Tibial nerve (tissue), 3 donors: ENCODE results near the gene CXCL8.

Experiments
- POLR2A ChIP-seq, 2 donors: fragments of 450-650 bp; IDR thresholded peaks; one replicate each; pipeline ENCODE4 v1.6.1; 2017; ENCODE audit warnings: antibody characterized with exemption in 2 of 2, mild to moderate bottlenecking in 2 of 2, moderate library complexity in 2 of 2
- TF ChIP-seq, protein P1 (sequence below), 5 experiments: fragments of 200-600 bp in 3 of 5; fragments of 450-650 bp in 2 of 5; sonication (generic) in 3 of 5; IDR thresholded peaks; one replicate each; pipeline ENCODE4 v1.5.1; 2016 to 2019; ENCODE audit warnings: antibody characterized with exemption in 5 of 5, mild to moderate bottlenecking in 3 of 5, moderate library complexity in 2 of 5

DNA sequence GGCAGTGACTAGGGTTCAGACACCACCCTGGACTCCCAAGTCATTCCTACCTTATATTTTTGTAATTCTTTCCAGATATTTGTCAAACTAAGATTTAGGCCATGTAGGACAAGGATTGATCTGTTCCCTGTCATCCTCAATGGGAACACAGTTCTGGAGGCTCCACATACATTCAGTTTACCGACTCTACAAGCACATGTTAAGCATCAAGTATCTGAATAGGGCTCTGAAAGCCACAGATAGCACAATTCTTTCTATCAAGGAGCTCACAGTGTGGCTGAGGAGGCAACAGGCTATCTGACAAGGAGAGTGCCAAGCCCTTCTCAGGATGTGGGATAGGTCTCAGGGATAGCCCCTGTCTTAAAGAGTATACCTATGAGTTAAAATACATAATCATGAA is 37.0 kb upstream of the CXCL8 start:
- TF ChIP-seq, protein P1, sequence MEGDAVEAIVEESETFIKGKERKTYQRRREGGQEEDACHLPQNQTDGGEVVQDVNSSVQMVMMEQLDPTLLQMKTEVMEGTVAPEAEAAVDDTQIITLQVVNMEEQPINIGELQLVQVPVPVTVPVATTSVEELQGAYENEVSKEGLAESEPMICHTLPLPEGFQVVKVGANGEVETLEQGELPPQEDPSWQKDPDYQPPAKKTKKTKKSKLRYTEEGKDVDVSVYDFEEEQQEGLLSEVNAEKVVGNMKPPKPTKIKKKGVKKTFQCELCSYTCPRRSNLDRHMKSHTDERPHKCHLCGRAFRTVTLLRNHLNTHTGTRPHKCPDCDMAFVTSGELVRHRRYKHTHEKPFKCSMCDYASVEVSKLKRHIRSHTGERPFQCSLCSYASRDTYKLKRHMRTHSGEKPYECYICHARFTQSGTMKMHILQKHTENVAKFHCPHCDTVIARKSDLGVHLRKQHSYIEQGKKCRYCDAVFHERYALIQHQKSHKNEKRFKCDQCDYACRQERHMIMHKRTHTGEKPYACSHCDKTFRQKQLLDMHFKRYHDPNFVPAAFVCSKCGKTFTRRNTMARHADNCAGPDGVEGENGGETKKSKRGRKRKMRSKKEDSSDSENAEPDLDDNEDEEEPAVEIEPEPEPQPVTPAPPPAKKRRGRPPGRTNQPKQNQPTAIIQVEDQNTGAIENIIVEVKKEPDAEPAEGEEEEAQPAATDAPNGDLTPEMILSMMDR (IDR thresholded peaks at IDR 0.05): no peak
- no peak for TF ChIP-seq POLR2A (IDR thresholded peaks at IDR 0.05)
